GM12892 (cell line): ENCODE data around the gene TJP2.

ENCODE experiments used
- POLR2A ChIP-seq: IDR thresholded peaks from 2 replicates; pipeline ENCODE4 v1.6.1; 2011; ENCODE audit warnings: low read depth, low read length, control low read depth
- POLR2AphosphoS5 ChIP-seq: IDR thresholded peaks from 2 replicates; pipeline ENCODE4 v1.6.1; 2011; ENCODE audit warnings: low read depth, low read length, control low read depth

- TF ChIP-seq POLR2A, result no peak
- no peak for TF ChIP-seq POLR2AphosphoS5
Observed at GRCh38 chr9:69178583-69179011, 4.5 kb downstream of the TJP2 start.
